ENCODE results near the gene TSHZ1.

DNA sequence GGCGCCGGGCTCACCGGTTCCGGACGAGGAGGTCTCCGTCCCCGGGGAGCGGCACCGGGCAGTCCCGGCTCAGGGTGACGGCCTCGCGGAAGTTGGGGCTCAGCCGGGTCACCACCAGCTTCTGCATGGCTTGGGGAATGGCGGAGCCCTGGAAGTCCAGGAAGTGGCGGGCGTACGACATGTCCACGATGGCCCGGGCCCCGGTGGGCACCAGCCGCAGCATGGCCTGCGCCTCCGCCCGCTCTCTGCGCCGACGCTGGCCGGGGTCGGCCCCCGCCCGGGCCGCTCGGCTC lies 1.8 kb upstream of the TSHZ1 start:
- TF ChIP-seq, protein P1, sequence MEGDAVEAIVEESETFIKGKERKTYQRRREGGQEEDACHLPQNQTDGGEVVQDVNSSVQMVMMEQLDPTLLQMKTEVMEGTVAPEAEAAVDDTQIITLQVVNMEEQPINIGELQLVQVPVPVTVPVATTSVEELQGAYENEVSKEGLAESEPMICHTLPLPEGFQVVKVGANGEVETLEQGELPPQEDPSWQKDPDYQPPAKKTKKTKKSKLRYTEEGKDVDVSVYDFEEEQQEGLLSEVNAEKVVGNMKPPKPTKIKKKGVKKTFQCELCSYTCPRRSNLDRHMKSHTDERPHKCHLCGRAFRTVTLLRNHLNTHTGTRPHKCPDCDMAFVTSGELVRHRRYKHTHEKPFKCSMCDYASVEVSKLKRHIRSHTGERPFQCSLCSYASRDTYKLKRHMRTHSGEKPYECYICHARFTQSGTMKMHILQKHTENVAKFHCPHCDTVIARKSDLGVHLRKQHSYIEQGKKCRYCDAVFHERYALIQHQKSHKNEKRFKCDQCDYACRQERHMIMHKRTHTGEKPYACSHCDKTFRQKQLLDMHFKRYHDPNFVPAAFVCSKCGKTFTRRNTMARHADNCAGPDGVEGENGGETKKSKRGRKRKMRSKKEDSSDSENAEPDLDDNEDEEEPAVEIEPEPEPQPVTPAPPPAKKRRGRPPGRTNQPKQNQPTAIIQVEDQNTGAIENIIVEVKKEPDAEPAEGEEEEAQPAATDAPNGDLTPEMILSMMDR (conservative IDR thresholded peaks at IDR 0.05): no peak
- 0 out of 2 replicates have a peak, but pooled peaks have one; percentile 30 for TF ChIP-seq ZFX (IDR thresholded peaks at IDR 0.05)
